SK-N-SH (cell line): ENCODE data around the gene LY6G5C. TPM values are rescaled to one million over a fixed set of nuclear protein-coding genes. Genes with fewer than 3 reads are reported as not detected.

Source experiments
- CTCF ChIA-PET: fragments of 300-600, 350-600 bp; formaldehyde crosslinking; extraction: SDS; loops from one replicate; lab custom pipeline; 2021; lab: Yijun Ruan, JAX
- POLR2A ChIA-PET: fragments of 350-600 bp; sonication (Branson Sonifier 250); formaldehyde crosslinking; extraction: SDS; loops from one replicate; lab custom pipeline; 2020; ENCODE audit warnings: antibody characterized with exemption, inconsistent platforms; lab: Yijun Ruan, JAX
- DNase-seq: peaks from one replicate; pipeline ENCODE4 v3.0.0; 2012
- H2AFZ ChIP-seq: fragments of 200-600 bp; sonication (generic); 2 replicates; pipeline ENCODE4 v1.8.1; 2016; ENCODE audit warnings: antibody characterized with exemption, mild to moderate bottlenecking, low read depth
- H3F3A ChIP-seq: fragments of 200-600 bp; sonication (generic); replicated peaks from 2 replicates; pipeline ENCODE3; 2016; ENCODE audit warnings: antibody characterized with exemption, mild to moderate bottlenecking; ENCODE audit not compliant: insufficient read depth
- H3K27ac ChIP-seq, 2 experiments: fragments of 200-500 bp in 1 of 2; fragments of 200-600 bp in 1 of 2; sonication (Bioruptor generic) in 1 of 2; sonication (generic), shearing (Covaris generic) in 1 of 2; 2 replicates each; pipeline versions ENCODE4 v1.5.1 to v1.6.1; 2014 to 2016; ENCODE audit warnings: low read depth in 2 of 2, inconsistent platforms in 1 of 2, low read length in 1 of 2, mild to moderate bottlenecking in 1 of 2, mixed read lengths in 1 of 2
- H3K27me3 ChIP-seq: fragments of 200-600 bp; sonication (generic), shearing (Covaris generic); 2 replicates; pipeline ENCODE4 v1.6.1; 2016; ENCODE audit warnings: mixed run types; ENCODE audit not compliant: insufficient read depth
- H3K36me3 ChIP-seq, 2 experiments: fragments of 200-500 bp in 1 of 2; fragments of 200-600 bp in 1 of 2; sonication (Bioruptor generic) in 1 of 2; sonication (generic) in 1 of 2; replicated peaks in 1 of 2; 2 replicates each; pipeline versions ENCODE3 to v1.5.1; 2014 to 2016; ENCODE audit warnings: low read length in 1 of 2, mild to moderate bottlenecking in 1 of 2; ENCODE audit not compliant: insufficient read depth in 2 of 2, control insufficient read depth in 1 of 2
- H3K4me1 ChIP-seq, 2 experiments: fragments of 200-500 bp in 1 of 2; fragments of 200-600 bp in 1 of 2; sonication (Bioruptor generic) in 1 of 2; sonication (generic), shearing (Covaris generic) in 1 of 2; 2 replicates each; pipeline versions ENCODE4 v1.5.1 to v1.6.1; 2014 to 2016; ENCODE audit warnings: low read depth in 1 of 2, low read length in 1 of 2, mixed run types in 1 of 2; ENCODE audit not compliant: insufficient read depth in 2 of 2, control insufficient read depth in 1 of 2
- H3K4me2 ChIP-seq: fragments of 200-600 bp; sonication (generic), shearing (Covaris generic); 2 replicates; pipeline ENCODE4 v1.6.1; 2017; ENCODE audit warnings: mixed run types
- H3K4me3 ChIP-seq, 2 experiments: fragments of 200-500 bp in 1 of 2; fragments of 200-600 bp in 1 of 2; sonication (Bioruptor generic) in 1 of 2; sonication (generic), shearing (Covaris generic) in 1 of 2; 2 replicates each; pipeline versions ENCODE4 v1.5.1 to v1.8.1; 2014 to 2016; ENCODE audit warnings: low read depth in 2 of 2, inconsistent platforms in 1 of 2, low read length in 1 of 2, mild to moderate bottlenecking in 1 of 2, mixed read lengths in 1 of 2, moderate library complexity in 1 of 2
- H3K79me2 ChIP-seq: fragments of 200-600 bp; sonication (generic); 2 replicates; pipeline ENCODE4 v1.8.1; 2017; ENCODE audit warnings: mild to moderate bottlenecking; ENCODE audit not compliant: insufficient read depth
- H3K9ac ChIP-seq: fragments of 200-600 bp; sonication (generic); 2 replicates; pipeline ENCODE4 v1.6.1; 2017; ENCODE audit warnings: mixed run types
- H3K9me2 ChIP-seq: fragments of 200-600 bp; sonication (generic); 2 replicates; pipeline ENCODE4 v1.6.1; 2017; ENCODE audit warnings: mixed run types
- H3K9me3 ChIP-seq: fragments of 200-600 bp; sonication (generic); 2 replicates; pipeline ENCODE4 v1.6.1; 2017; ENCODE audit warnings: mixed run types, mild to moderate bottlenecking, moderate library complexity
- H4K20me1 ChIP-seq: fragments of 200-600 bp; sonication (generic); 2 replicates; pipeline ENCODE4 v1.6.1; 2017; ENCODE audit warnings: mild to moderate bottlenecking, mixed run types; ENCODE audit not compliant: insufficient read depth
- FOXJ3 ChIP-seq: sonication (generic); formaldehyde crosslinking; IDR thresholded peaks from 2 replicates; pipeline ENCODE4 v1.5.1; 2020; ENCODE audit warnings: mild to moderate bottlenecking, missing genetic modification reagents
- GABPA ChIP-seq: IDR thresholded peaks from 2 replicates; pipeline ENCODE4 v1.4.0; 2012; ENCODE audit warnings: low read depth, mild to moderate bottlenecking
- GATA2 ChIP-seq: sonication (generic); formaldehyde crosslinking; IDR thresholded peaks from 2 replicates; pipeline ENCODE4 v1.5.0; 2020; ENCODE audit warnings: mild to moderate bottlenecking, missing genetic modification reagents
- MEF2A ChIP-seq: IDR thresholded peaks from 2 replicates; pipeline ENCODE4 v1.4.0; 2012; ENCODE audit warnings: low read depth, borderline replicate concordance
- MXI1 ChIP-seq: IDR thresholded peaks from 2 replicates; pipeline ENCODE4 v1.6.1; 2012; ENCODE audit warnings: mild to moderate bottlenecking, low read depth, low read length, improper control_type of control experiment
- NFIC ChIP-seq: IDR thresholded peaks from 2 replicates; pipeline ENCODE4 v1.4.0; 2012; ENCODE audit warnings: borderline replicate concordance
- NRF1 ChIP-seq: IDR thresholded peaks from 2 replicates; pipeline ENCODE4 v1.6.1; 2012; ENCODE audit warnings: low read depth, mild to moderate bottlenecking, low read length
- POLR2AphosphoS5 ChIP-seq: IDR thresholded peaks from 2 replicates; pipeline ENCODE4 v1.6.1; 2012; ENCODE audit warnings: low read depth, low read length
- RAD21 ChIP-seq: IDR thresholded peaks from 2 replicates; pipeline ENCODE4 v1.6.1; 2012; ENCODE audit warnings: mild to moderate bottlenecking, low read length
- RCOR1 ChIP-seq: fragments of 150-350 bp; IDR thresholded peaks from 2 replicates; pipeline ENCODE4 v1.6.1; 2017; ENCODE audit warnings: antibody characterized with exemption, low read length
- RXRA ChIP-seq: IDR thresholded peaks from 2 replicates; pipeline ENCODE4 v1.4.0; 2012; ENCODE audit warnings: low read depth, mild to moderate bottlenecking, borderline replicate concordance
- WGBS: methylation state at CpG from one replicate; pipeline ENCODE4 v1.1.6; 2017; ENCODE audit warnings: low lambda C conversion rate; 5-methylcytosine and 5-hydroxymethylcytosine counted together
- polyA plus RNA-seq, 3 experiments: library from polyadenylated mRNA; depleted of rRNA; stranded (reverse); fragments of >200 nt; gene quantifications; 2 replicates each; pipeline ENCODE4 v1.2.3, GENCODE V29; 2012
- TF ChIP-seq, protein P1 (sequence below): IDR thresholded peaks from 2 replicates; pipeline ENCODE4 v1.4.0; 2012; ENCODE audit warnings: low read depth, borderline replicate concordance
- TF ChIP-seq, protein P2 (sequence below): fragments of 200-600 bp; sonication (generic); IDR thresholded peaks from 2 replicates; pipeline ENCODE4 v1.6.1; 2017; ENCODE audit warnings: antibody characterized with exemption, mild to moderate bottlenecking, moderate library complexity
- TF ChIP-seq, protein P3 (sequence below): IDR thresholded peaks from 2 replicates; pipeline ENCODE4 v1.6.1; 2012; ENCODE audit warnings: mild to moderate bottlenecking, low read depth, low read length, moderate library complexity
- TF ChIP-seq, protein P4 (sequence below): fragments of 150-350 bp; IDR thresholded peaks from 2 replicates; pipeline ENCODE4 v1.6.1; 2016; ENCODE audit warnings: mild to moderate bottlenecking, low read depth, low read length
- TF ChIP-seq, protein P5 (sequence below): IDR thresholded peaks from 2 replicates; pipeline ENCODE4 v1.4.0; 2012; ENCODE audit warnings: low read depth

The LY6G5C gene
- polyA plus RNA-seq, 1 of the 3 experiments (the other 2 are of a cell fraction) = 1.1 TPM

DNA sequence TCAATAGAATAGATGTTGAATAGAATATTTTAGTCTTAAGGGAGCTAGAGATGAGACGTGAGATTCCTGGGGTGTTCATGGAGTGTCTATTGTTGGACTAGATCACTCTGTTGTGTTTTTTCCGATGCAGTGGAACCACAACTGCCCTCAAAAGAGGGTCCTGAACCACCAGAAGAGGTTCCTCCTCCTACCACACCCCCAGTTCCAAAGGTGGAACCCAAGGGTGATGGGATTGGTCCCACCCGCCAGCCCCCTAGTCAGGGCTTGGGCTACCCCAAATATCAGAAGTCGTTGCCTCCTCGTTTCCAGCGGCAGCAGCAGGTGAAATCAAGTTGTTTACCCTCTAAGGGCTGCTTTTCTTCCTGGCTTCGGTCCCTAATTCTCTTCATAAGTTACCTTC is 51.9 kb downstream of the LY6G5C start:
- ChIA-PET CTCF (no interaction called here), POLR2A (interaction anchor here (1.5 kb wide), 1 partner anchor 8 kb away, joined by 3 read pairs; the partner anchor contains the start of gene PRRC2A)

DNA sequence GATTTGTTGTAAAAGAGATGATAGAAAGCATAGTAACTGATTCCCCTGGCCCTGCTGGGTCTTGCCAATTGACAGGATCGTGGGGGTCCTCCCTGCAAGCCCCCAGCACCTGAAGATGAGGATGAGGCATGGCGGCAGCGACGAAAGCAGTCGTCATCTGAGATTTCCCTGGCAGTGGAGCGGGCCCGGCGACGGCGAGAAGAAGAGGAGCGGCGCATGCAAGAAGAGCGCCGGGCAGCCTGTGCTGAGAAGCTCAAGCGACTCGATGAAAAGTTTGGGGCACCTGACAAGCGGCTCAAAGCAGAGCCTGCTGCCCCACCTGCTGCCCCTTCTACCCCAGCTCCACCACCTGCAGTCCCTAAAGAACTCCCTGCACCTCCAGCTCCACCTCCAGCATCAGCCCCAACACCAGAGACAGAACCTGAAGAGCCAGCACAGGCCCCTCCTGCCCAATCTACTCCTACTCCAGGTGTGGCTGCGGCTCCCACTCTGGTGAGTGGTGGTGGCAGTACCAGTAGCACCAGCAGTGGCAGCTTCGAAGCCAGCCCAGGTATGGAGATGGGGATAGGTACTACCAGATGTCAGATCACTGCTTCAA is 53.1 kb downstream of the LY6G5C start:
- Histone ChIP-seq H3K4me1 (peaks cover 2% of the 10 kb centered on the region in 2 experiments; a peak in 2 of 4 replicates), H3K36me3 (peaks cover 93 to 94% of the 10 kb centered on the region in 2 experiments), H3K9ac (no peak overlapping the region), H3K9me3 (no peaks in the 10 kb centered on the region), H3K27ac (no peak overlapping the region), H3K4me3 (no peak overlapping the region), H3K79me2 (peaks cover 61% of the 10 kb centered on the region), H3K9me2 (no peaks in the 10 kb centered on the region), H2AFZ (no peak overlapping the region), H4K20me1 (peaks cover 30% of the 10 kb centered on the region), H3K4me2 (no peak overlapping the region), H3K27me3 (no peaks in the 10 kb centered on the region), H3F3A (peaks cover 4% of the 10 kb centered on the region)
- peak; percentile 19 for DNase-seq
- no peak for TF ChIP-seq RXRA
- TF ChIP-seq, protein P1, sequence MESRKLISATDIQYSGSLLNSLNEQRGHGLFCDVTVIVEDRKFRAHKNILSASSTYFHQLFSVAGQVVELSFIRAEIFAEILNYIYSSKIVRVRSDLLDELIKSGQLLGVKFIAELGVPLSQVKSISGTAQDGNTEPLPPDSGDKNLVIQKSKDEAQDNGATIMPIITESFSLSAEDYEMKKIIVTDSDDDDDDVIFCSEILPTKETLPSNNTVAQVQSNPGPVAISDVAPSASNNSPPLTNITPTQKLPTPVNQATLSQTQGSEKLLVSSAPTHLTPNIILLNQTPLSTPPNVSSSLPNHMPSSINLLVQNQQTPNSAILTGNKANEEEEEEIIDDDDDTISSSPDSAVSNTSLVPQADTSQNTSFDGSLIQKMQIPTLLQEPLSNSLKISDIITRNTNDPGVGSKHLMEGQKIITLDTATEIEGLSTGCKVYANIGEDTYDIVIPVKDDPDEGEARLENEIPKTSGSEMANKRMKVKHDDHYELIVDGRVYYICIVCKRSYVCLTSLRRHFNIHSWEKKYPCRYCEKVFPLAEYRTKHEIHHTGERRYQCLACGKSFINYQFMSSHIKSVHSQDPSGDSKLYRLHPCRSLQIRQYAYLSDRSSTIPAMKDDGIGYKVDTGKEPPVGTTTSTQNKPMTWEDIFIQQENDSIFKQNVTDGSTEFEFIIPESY = no peak
- TF ChIP-seq FOXJ3 (CRISPR knock-in tag) = no peak
- no peak for TF ChIP-seq NFIC
- TF ChIP-seq, protein P2, sequence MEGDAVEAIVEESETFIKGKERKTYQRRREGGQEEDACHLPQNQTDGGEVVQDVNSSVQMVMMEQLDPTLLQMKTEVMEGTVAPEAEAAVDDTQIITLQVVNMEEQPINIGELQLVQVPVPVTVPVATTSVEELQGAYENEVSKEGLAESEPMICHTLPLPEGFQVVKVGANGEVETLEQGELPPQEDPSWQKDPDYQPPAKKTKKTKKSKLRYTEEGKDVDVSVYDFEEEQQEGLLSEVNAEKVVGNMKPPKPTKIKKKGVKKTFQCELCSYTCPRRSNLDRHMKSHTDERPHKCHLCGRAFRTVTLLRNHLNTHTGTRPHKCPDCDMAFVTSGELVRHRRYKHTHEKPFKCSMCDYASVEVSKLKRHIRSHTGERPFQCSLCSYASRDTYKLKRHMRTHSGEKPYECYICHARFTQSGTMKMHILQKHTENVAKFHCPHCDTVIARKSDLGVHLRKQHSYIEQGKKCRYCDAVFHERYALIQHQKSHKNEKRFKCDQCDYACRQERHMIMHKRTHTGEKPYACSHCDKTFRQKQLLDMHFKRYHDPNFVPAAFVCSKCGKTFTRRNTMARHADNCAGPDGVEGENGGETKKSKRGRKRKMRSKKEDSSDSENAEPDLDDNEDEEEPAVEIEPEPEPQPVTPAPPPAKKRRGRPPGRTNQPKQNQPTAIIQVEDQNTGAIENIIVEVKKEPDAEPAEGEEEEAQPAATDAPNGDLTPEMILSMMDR = no peak
- no peak for TF ChIP-seq GATA2 (CRISPR knock-in tag)
- no peak for TF ChIP-seq RCOR1
- TF ChIP-seq POLR2AphosphoS5 = no peak
- CTCF ChIA-PET = interaction anchor here (0.6 kb wide), 1 partner anchor 18 kb away, joined by 3 read pairs; no protein-coding TSS in a partner anchor
- 98% methylated on average over 18 of the region's 19 CpGs for whole genome bisulfite sequencing
- POLR2A ChIA-PET = interaction anchor here (1.3 kb wide), 1 partner anchor 11 kb away, joined by 6 read pairs; no protein-coding TSS in a partner anchor

More for the DNA sequence above, 51.9 kb downstream of the LY6G5C start:
- Histone ChIP-seq H3K9ac (no peak overlapping the region), H3K27ac (no peak overlapping the region), H2AFZ (no peak overlapping the region), H3F3A (peaks cover 13% of the 10 kb centered on the region), H3K4me1 (no peaks in the 10 kb centered on the region; a peak in 1 of 4 replicates), H3K4me3 (no peak overlapping the region), H3K27me3 (no peaks in the 10 kb centered on the region), H3K9me2 (no peaks in the 10 kb centered on the region), H3K9me3 (no peaks in the 10 kb centered on the region), H3K4me2 (no peak overlapping the region), H3K36me3 (peaks cover 81 to 96% of the 10 kb centered on the region in 2 experiments), H4K20me1 (peaks cover 19% of the 10 kb centered on the region), H3K79me2 (peaks cover 49% of the 10 kb centered on the region)
- TF ChIP-seq GABPA (no peak), MXI1 (no peak), RAD21 (no peak), MEF2A (no peak), NRF1 (no peak)
- TF ChIP-seq, protein P3, sequence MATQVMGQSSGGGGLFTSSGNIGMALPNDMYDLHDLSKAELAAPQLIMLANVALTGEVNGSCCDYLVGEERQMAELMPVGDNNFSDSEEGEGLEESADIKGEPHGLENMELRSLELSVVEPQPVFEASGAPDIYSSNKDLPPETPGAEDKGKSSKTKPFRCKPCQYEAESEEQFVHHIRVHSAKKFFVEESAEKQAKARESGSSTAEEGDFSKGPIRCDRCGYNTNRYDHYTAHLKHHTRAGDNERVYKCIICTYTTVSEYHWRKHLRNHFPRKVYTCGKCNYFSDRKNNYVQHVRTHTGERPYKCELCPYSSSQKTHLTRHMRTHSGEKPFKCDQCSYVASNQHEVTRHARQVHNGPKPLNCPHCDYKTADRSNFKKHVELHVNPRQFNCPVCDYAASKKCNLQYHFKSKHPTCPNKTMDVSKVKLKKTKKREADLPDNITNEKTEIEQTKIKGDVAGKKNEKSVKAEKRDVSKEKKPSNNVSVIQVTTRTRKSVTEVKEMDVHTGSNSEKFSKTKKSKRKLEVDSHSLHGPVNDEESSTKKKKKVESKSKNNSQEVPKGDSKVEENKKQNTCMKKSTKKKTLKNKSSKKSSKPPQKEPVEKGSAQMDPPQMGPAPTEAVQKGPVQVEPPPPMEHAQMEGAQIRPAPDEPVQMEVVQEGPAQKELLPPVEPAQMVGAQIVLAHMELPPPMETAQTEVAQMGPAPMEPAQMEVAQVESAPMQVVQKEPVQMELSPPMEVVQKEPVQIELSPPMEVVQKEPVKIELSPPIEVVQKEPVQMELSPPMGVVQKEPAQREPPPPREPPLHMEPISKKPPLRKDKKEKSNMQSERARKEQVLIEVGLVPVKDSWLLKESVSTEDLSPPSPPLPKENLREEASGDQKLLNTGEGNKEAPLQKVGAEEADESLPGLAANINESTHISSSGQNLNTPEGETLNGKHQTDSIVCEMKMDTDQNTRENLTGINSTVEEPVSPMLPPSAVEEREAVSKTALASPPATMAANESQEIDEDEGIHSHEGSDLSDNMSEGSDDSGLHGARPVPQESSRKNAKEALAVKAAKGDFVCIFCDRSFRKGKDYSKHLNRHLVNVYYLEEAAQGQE = no peak
- TF ChIP-seq, protein P4, sequence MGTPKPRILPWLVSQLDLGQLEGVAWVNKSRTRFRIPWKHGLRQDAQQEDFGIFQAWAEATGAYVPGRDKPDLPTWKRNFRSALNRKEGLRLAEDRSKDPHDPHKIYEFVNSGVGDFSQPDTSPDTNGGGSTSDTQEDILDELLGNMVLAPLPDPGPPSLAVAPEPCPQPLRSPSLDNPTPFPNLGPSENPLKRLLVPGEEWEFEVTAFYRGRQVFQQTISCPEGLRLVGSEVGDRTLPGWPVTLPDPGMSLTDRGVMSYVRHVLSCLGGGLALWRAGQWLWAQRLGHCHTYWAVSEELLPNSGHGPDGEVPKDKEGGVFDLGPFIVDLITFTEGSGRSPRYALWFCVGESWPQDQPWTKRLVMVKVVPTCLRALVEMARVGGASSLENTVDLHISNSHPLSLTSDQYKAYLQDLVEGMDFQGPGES = no peak
- TF ChIP-seq, protein P5, sequence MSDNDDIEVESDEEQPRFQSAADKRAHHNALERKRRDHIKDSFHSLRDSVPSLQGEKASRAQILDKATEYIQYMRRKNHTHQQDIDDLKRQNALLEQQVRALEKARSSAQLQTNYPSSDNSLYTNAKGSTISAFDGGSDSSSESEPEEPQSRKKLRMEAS = no peak
- no peak for DNase-seq
- WGBS = 89% methylated on average over 7 of the region's 7 CpGs
